RWPE2 (cell line): ENCODE results near the gene GBF1.

Experiments used
- ATAC-seq: fragments of 200-7000 bp; cut with Tn5 transposase; 3 replicates; pipeline ENCODE4 v1.9.1; 2021; ENCODE audit warnings: low read depth
- DNase-seq: peaks from one replicate; pipeline ENCODE4 v3.0.0-alpha.2; 2020; ENCODE audit warnings: low spot score
- H3K27ac ChIP-seq: fragments of 450-650 bp; 2 replicates; pipeline ENCODE4 v1.5.1; 2017; ENCODE audit warnings: mild to moderate bottlenecking; ENCODE audit not compliant: poor library complexity, severe bottlenecking
- H3K27me3 ChIP-seq: fragments of 250-450 bp; sonication (Bioruptor Pico); 2 replicates; pipeline ENCODE4 v1.5.1; 2021; ENCODE audit warnings: mild to moderate bottlenecking, moderate library complexity; ENCODE audit not compliant: insufficient read depth, poor library complexity, severe bottlenecking
- H3K36me3 ChIP-seq: fragments of 250-450 bp; sonication (Bioruptor Pico); 2 replicates; pipeline ENCODE4 v1.5.1; 2020; ENCODE audit warnings: low read depth, mild to moderate bottlenecking, moderate library complexity
- H3K4me1 ChIP-seq: fragments of 250-450 bp; sonication (Bioruptor Pico); 2 replicates; pipeline ENCODE4 v1.5.1; 2021; ENCODE audit warnings: mild to moderate bottlenecking, moderate library complexity; ENCODE audit not compliant: insufficient read depth, poor library complexity, severe bottlenecking
- H3K4me3 ChIP-seq: fragments of 250-450 bp; sonication (Bioruptor Pico); 2 replicates; pipeline ENCODE4 v1.5.1; 2021; ENCODE audit warnings: mild to moderate bottlenecking, moderate library complexity; ENCODE audit not compliant: severe bottlenecking
- H3K9me3 ChIP-seq: fragments of 250-450 bp; sonication (Bioruptor Pico); 2 replicates; pipeline ENCODE4 v1.5.1; 2021; ENCODE audit warnings: mild to moderate bottlenecking, moderate library complexity; ENCODE audit not compliant: severe bottlenecking
- TF ChIP-seq, protein P1 (sequence below): fragments of 450-650 bp; IDR thresholded peaks from one replicate; pipeline ENCODE4 v1.5.1; 2017; ENCODE audit warnings: mild to moderate bottlenecking, moderate library complexity; ENCODE audit not compliant: poor library complexity, severe bottlenecking

Gene GBF1

DNA sequence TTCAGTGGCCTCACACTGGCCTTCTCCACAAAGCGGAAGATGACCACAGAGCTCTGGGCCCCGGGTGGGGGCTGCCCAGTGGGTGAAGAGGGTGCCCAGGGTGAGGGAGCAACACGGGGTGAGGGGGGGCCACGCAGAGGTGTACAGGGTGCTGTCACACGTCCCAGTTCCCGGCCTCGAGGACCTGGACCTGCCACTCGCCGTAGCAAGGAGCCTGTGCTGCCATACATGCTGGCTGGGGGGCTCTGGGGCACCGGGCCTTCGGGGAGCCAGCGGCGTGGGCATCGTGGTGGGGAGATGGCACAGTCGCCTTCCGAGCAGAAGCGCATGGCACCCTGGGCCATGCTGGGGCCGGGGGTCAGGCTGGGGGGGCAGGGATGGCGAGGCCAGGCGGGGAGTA lies 171.4 kb downstream of the GBF1 start:
- Histone ChIP-seq H3K4me3 (no peak overlapping the region), H3K9me3 (no peaks in the 10 kb centered on the region), H3K36me3 (no peaks in the 10 kb centered on the region), H3K27ac (no peak overlapping the region), H3K4me1 (no peaks in the 10 kb centered on the region), H3K27me3 (peaks cover 19% of the 10 kb centered on the region)
- DNase-seq, result no peak
- TF ChIP-seq, protein P1, sequence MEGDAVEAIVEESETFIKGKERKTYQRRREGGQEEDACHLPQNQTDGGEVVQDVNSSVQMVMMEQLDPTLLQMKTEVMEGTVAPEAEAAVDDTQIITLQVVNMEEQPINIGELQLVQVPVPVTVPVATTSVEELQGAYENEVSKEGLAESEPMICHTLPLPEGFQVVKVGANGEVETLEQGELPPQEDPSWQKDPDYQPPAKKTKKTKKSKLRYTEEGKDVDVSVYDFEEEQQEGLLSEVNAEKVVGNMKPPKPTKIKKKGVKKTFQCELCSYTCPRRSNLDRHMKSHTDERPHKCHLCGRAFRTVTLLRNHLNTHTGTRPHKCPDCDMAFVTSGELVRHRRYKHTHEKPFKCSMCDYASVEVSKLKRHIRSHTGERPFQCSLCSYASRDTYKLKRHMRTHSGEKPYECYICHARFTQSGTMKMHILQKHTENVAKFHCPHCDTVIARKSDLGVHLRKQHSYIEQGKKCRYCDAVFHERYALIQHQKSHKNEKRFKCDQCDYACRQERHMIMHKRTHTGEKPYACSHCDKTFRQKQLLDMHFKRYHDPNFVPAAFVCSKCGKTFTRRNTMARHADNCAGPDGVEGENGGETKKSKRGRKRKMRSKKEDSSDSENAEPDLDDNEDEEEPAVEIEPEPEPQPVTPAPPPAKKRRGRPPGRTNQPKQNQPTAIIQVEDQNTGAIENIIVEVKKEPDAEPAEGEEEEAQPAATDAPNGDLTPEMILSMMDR, result no peak
- ATAC-seq, result no peak

GRCh38 chr10:102418622-102419268 lies 173.4 kb downstream of the GBF1 start, which contains the start of gene PSD:
TSS of gene PSD (minus strand) at chr10:102418785. CDS start at chr10:102417038, 1,747 bp downstream.
- TF ChIP-seq, protein P1, result no peak
- DNase-seq (no peak), ATAC-seq (no peak)
- H3K27me3 ChIP-seq, result peaks cover 5% of the 10 kb centered on the region
- H3K27ac ChIP-seq, result no peak within 1 kb of the TSS
- no peaks in the 10 kb centered on the region for H3K9me3 ChIP-seq
- peak within 1 kb of the TSS; percentile 54 for H3K4me3 ChIP-seq
- no peaks in the 10 kb centered on the region for H3K4me1 ChIP-seq
- peaks cover 7% of the 10 kb centered on the region for H3K36me3 ChIP-seq

DNA sequence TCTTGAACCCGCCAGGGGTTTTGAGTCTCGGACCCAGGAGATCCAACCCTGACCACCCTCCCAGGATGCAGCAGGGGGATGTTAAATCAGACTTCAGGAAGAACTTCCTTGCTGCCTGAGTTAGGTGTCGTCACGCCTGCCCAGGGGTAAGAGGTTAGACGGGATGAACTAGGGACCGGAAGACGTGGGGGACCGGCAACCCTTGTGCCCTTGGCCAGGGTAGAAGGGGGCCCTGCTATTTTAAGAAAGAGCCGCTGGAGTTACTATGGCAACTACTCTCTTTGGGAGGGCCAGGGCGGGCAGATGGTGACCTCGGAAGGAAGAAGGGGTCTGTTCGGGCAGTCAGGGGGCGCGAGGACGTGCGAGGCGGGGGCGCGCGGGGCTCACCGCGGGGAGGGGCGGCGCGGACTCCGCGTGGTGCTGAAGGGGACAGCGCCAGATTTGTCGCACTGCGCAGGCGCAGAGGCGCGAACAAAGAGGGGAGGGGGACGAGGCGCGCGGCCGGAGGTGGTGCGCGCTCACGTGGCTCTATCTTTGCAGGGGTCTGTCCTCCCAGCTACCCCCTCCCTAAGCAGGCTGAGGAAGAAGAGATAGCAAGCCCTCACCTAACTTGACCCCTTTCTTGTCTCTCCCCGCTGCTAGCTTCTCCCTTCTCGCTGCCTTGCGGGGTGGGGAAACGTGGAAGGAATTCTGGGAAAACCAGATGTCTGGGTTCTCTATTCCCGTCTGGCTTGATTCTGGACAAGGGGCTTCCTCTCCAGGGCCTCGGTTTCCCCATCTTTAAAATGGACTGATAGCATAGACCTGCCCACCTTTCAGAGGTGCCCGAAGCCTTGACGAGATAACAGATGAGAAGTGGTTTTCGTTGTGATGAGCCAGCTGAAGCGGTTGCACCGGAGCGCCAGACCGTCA lies 174.2 kb downstream of the GBF1 start:
- Histone ChIP-seq H3K4me1 (no peaks in the 10 kb centered on the region), H3K27me3 (peaks cover 5% of the 10 kb centered on the region), H3K4me3 (peak overlapping the region; percentile 54), H3K36me3 (peaks cover 7% of the 10 kb centered on the region), H3K27ac (peak overlapping the region; percentile 71), H3K9me3 (no peaks in the 10 kb centered on the region)
- DNase-seq (no peak), ATAC-seq (no peak)
- TF ChIP-seq, protein P1, result no peak

DNA sequence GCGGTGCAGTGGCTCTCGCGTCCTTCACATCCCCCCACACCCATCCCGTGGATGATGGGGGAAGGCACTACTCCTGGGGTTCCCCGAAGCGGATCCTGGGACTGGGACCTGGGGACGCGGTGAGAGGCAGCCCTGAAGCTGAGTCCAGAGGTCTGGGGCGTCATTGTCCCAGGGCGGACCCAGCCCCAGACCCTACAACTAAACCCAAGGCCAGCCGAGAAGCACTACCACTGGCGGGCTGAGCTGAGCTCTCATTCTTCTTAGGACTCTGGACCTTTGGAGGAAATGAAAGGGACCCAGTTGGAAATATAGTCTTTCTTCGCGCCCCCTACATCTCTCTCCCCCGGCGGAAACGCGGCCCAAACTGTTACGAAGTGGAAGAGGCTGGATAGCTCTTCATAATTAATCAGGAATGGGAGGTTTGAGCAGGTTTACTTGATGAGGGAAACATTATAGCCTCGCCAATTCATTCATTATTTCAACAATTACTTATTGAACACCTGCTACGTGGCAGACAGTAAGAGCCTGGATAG lies 174.9 kb downstream of the GBF1 start:
- Histone ChIP-seq H3K36me3 (peaks cover 7% of the 10 kb centered on the region), H3K9me3 (no peaks in the 10 kb centered on the region), H3K27ac (peak overlapping the region; percentile 71), H3K27me3 (peaks cover 5% of the 10 kb centered on the region), H3K4me1 (no peaks in the 10 kb centered on the region), H3K4me3 (peak overlapping the region; percentile 54)
- ATAC-seq, result no peak
- TF ChIP-seq, protein P1, result no peak
- no peak for DNase-seq
